Mesenchymal stem cell (in vitro differentiated cells and primary cell): ENCODE data around the gene PCNX2.

ENCODE experiments used
- DNase-seq: peaks from one replicate; pipeline ENCODE4 v3.0.0-alpha.2; 2013
- H2AFZ ChIP-seq: one replicate; pipeline ENCODE4 v1.6.1; 2013; ENCODE audit warnings: low read depth, mild to moderate bottlenecking, control low read depth, inconsistent platforms, low read length, moderate library complexity
- H2AK5ac ChIP-seq: 2 replicates; pipeline ENCODE4 v1.6.1; 2013; ENCODE audit warnings: low read length, moderate library complexity, mild to moderate bottlenecking, inconsistent platforms; ENCODE audit not compliant: severe bottlenecking
- H2BK120ac ChIP-seq: one replicate; pipeline ENCODE4 v1.6.1; 2013; ENCODE audit warnings: low read depth, mild to moderate bottlenecking, inconsistent platforms, low read length, moderate library complexity
- H2BK12ac ChIP-seq, 2 experiments: one replicate each; pipeline ENCODE4 v1.6.1; 2013; ENCODE audit warnings: inconsistent platforms in 2 of 2, low read length in 2 of 2, mild to moderate bottlenecking in 2 of 2, moderate library complexity in 2 of 2, control low read depth in 1 of 2
- H2BK15ac ChIP-seq: one replicate; pipeline ENCODE4 v1.6.1; 2013; ENCODE audit warnings: mild to moderate bottlenecking, low read depth, inconsistent platforms; ENCODE audit not compliant: poor library complexity, severe bottlenecking
- H2BK5ac ChIP-seq: 2 replicates; pipeline ENCODE4 v1.6.1; 2013; ENCODE audit warnings: low read depth, mild to moderate bottlenecking, low read length, control low read depth, inconsistent platforms; ENCODE audit not compliant: poor library complexity, severe bottlenecking
- H3K14ac ChIP-seq, 2 experiments: one replicate each; pipeline ENCODE4 v1.6.1; 2013; ENCODE audit warnings: inconsistent platforms in 2 of 2, low read length in 2 of 2, control low read depth in 1 of 2, mild to moderate bottlenecking in 1 of 2, moderate library complexity in 1 of 2
- H3K18ac ChIP-seq, 2 experiments: one replicate each; pipeline ENCODE4 v1.6.1; 2013; ENCODE audit warnings: inconsistent platforms in 2 of 2, low read length in 2 of 2, control low read depth in 1 of 2, low read depth in 1 of 2, mild to moderate bottlenecking in 1 of 2
- H3K23ac ChIP-seq, 2 experiments: one replicate each; pipeline ENCODE4 v1.6.1; 2013; ENCODE audit warnings: inconsistent platforms in 2 of 2, low read length in 2 of 2, mild to moderate bottlenecking in 2 of 2, moderate library complexity in 2 of 2, control low read depth in 1 of 2
- H3K27ac ChIP-seq: 2 replicates; pipeline ENCODE4 v1.5.1; 2013; ENCODE audit warnings: mild to moderate bottlenecking, moderate library complexity, low read length, control low read depth, inconsistent platforms; ENCODE audit not compliant: poor library complexity, severe bottlenecking
- H3K27me3 ChIP-seq, 2 experiments: 2 replicates each; pipeline versions ENCODE4 v1.6.1 to v1.7.0; 2013; ENCODE audit warnings: low read length in 2 of 2, mild to moderate bottlenecking in 2 of 2, moderate library complexity in 2 of 2, control low read depth in 1 of 2, inconsistent platforms in 1 of 2; ENCODE audit not compliant: control insufficient read depth in 1 of 2, insufficient read depth in 1 of 2
- H3K36me3 ChIP-seq, 2 experiments: 2 replicates each; pipeline versions ENCODE4 v1.6.1 to v1.7.0; 2013; ENCODE audit warnings: low read length in 2 of 2, control low read depth in 1 of 2, inconsistent platforms in 1 of 2, low read depth in 1 of 2, mild to moderate bottlenecking in 1 of 2; ENCODE audit not compliant: insufficient read depth in 2 of 2, control insufficient read depth in 1 of 2
- H3K4ac ChIP-seq, 2 experiments: one replicate each; pipeline ENCODE4 v1.6.1; 2013; ENCODE audit warnings: inconsistent platforms in 2 of 2, low read length in 2 of 2, mild to moderate bottlenecking in 2 of 2, moderate library complexity in 2 of 2, control low read depth in 1 of 2, low read depth in 1 of 2
- H3K4me1 ChIP-seq: 2 replicates; pipeline ENCODE4 v1.6.1; 2013; ENCODE audit warnings: low read depth, low read length, control low read depth; ENCODE audit not compliant: control insufficient read depth, insufficient read depth
- H3K4me2 ChIP-seq: 2 replicates; pipeline ENCODE4 v1.6.1; 2013; ENCODE audit warnings: low read length, mild to moderate bottlenecking, inconsistent platforms; ENCODE audit not compliant: poor library complexity, severe bottlenecking
- H3K4me3 ChIP-seq, 2 experiments: 2 replicates each; pipeline versions ENCODE4 v1.5.1 to v1.7.0; 2013; ENCODE audit warnings: low read length in 2 of 2, mild to moderate bottlenecking in 2 of 2, control low read depth in 1 of 2, low read depth in 1 of 2; ENCODE audit not compliant: insufficient read depth in 1 of 2
- H3K79me1 ChIP-seq: replicated peaks from 2 replicates; pipeline ENCODE4 v1.6.1; 2013; ENCODE audit warnings: mild to moderate bottlenecking, control low read depth, low read length, inconsistent platforms; ENCODE audit not compliant: poor library complexity, severe bottlenecking
- H3K9ac ChIP-seq: 2 replicates; pipeline ENCODE4 v1.7.0; 2013; ENCODE audit warnings: mild to moderate bottlenecking, low read length, moderate library complexity
- H3K9me3 ChIP-seq: 2 replicates; pipeline ENCODE4 v1.7.0; 2013; ENCODE audit warnings: mild to moderate bottlenecking, low read length; ENCODE audit not compliant: control insufficient read depth
- H4K8ac ChIP-seq: one replicate; pipeline ENCODE4 v1.6.1; 2013; ENCODE audit warnings: inconsistent platforms, mild to moderate bottlenecking, low read length, moderate library complexity
- H4K91ac ChIP-seq: one replicate; pipeline ENCODE4 v1.6.1; 2013; ENCODE audit warnings: mild to moderate bottlenecking, low read length, inconsistent platforms
- WGBS: methylation state at CpG from one replicate; pipeline ENCODE4 v1.1.7; 2013; ENCODE audit warnings: mixed read lengths; 5-methylcytosine and 5-hydroxymethylcytosine counted together

PCNX2 gene

DNA sequence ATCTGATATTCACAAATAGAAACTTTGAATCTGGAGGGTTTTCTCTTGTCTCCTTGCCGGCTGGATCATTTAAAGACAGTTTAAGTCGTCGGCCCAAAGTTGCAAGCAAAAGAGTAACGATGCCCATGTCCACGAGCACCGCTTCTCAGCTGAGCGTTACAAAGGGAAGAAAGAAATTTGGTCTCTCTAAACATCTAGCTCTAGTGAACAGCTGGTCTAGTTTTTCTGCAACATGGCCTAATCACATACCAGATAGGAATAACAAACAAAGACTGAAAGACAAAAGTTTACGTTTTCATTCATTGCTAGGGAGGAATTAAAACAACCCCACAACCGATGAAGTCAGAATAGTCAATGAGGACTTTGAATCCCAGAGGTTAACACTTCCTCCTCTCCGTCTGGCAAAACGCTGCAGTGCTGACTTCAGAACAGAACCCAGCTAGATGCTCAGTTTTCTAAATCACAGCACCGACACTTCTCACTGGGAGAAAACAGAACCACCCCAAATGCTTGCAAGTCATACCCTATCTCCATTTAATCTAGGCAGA lies 275.7 kb downstream of the PCNX2 start:
- peak; percentile 35 for DNase-seq
- no peak overlapping the region for H3K4ac ChIP-seq
- peaks cover 22 to 50% of the 10 kb centered on the region in 2 experiments for H3K36me3 ChIP-seq
- H2BK12ac ChIP-seq = no peak overlapping the region
- H3K9me3 ChIP-seq = no peaks in the 10 kb centered on the region
- no peak overlapping the region for H4K8ac ChIP-seq
- H3K79me1 ChIP-seq = peaks cover 1% of the 10 kb centered on the region
- no peak overlapping the region for H2BK5ac ChIP-seq
- H3K27me3 ChIP-seq = no peaks in the 10 kb centered on the region
- H2AFZ ChIP-seq = no peak overlapping the region
- H3K9ac ChIP-seq = no peak overlapping the region
- H3K4me2 ChIP-seq = no peak overlapping the region
- WGBS = 68% methylated on average over 12 of the region's 12 CpGs
- no peak overlapping the region for H3K27ac ChIP-seq
- no peak overlapping the region for H4K91ac ChIP-seq
- H3K23ac ChIP-seq = no peak overlapping the region
- H3K18ac ChIP-seq = peak overlapping the region in 1 of 2 experiments; percentile 83
- no peak overlapping the region for H3K14ac ChIP-seq
- no peak overlapping the region for H2BK120ac ChIP-seq
- H2AK5ac ChIP-seq = no peak overlapping the region
- no peak overlapping the region for H3K4me3 ChIP-seq
- H3K4me1 ChIP-seq = peaks cover 3% of the 10 kb centered on the region
- H2BK15ac ChIP-seq = no peak overlapping the region

- H4K91ac ChIP-seq = no peak overlapping the region
- H3K14ac ChIP-seq = peak overlapping the region in 1 of 2 experiments; percentile 37
- H3K36me3 ChIP-seq = peaks cover 23 to 50% of the 10 kb centered on the region in 2 experiments
- no peak overlapping the region for H3K23ac ChIP-seq
- no peaks in the 10 kb centered on the region for H3K9me3 ChIP-seq
- H2BK15ac ChIP-seq = no peak overlapping the region
- peaks cover 3% of the 10 kb centered on the region for H3K4me1 ChIP-seq
- H3K27ac ChIP-seq = no peak overlapping the region
- H3K79me1 ChIP-seq = peaks cover 1% of the 10 kb centered on the region
- H2AK5ac ChIP-seq = no peak overlapping the region
- H3K4ac ChIP-seq = no peak overlapping the region
- no peak overlapping the region for H4K8ac ChIP-seq
- no peak overlapping the region for H2BK12ac ChIP-seq
- no peaks in the 10 kb centered on the region for H3K27me3 ChIP-seq
- no peak overlapping the region for H2AFZ ChIP-seq
- no peak overlapping the region for H2BK120ac ChIP-seq
- WGBS = 97% methylated on average over 2 of the region's 3 CpGs
- no peak overlapping the region for H3K4me2 ChIP-seq
- H3K9ac ChIP-seq = no peak overlapping the region
- no peak overlapping the region for H3K18ac ChIP-seq
- DNase-seq = no peak
- no peak overlapping the region for H2BK5ac ChIP-seq
- no peak overlapping the region for H3K4me3 ChIP-seq
Measured at GRCh38 chr1:233019083-233019482, 276.4 kb downstream of the PCNX2 start.

DNA sequence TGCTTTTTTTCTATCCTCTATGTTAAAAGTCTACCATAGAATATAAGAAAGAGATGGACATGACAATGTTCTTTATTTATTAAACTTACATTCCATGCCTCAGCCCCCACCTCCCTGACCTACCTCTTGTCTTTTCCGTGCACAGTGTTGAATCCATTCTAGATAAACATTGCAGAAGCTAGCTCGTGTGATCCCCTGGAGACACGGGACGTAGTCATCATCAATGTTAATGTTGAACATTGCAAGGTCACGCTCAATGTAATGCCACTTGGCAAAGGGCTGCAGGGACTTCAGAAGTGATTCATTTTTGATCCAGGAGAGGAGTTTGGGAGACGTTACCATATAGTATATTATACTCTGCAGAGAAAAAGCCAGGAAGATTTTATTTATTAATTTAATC lies 278.7 kb downstream of the PCNX2 start:
- Histone ChIP-seq H3K79me1 (peaks cover 1% of the 10 kb centered on the region), H2BK15ac (no peak overlapping the region), H3K27ac (no peak overlapping the region), H2AFZ (no peak overlapping the region), H3K9ac (no peak overlapping the region), H3K14ac (no peak overlapping the region), H2AK5ac (no peak overlapping the region), H2BK120ac (no peak overlapping the region), H3K9me3 (no peaks in the 10 kb centered on the region), H3K4ac (no peak overlapping the region), H3K4me3 (no peak overlapping the region), H3K4me2 (no peak overlapping the region), H2BK12ac (no peak overlapping the region), H3K18ac (peak overlapping the region in 1 of 2 experiments; percentile 8), H3K36me3 (peaks cover 31 to 63% of the 10 kb centered on the region in 2 experiments), H3K4me1 (peaks cover 3% of the 10 kb centered on the region), H2BK5ac (no peak overlapping the region), H3K27me3 (no peaks in the 10 kb centered on the region), H3K23ac (no peak overlapping the region), H4K91ac (no peak overlapping the region), H4K8ac (no peak overlapping the region)
- 72% methylated on average over 5 of the region's 6 CpGs for WGBS
- DNase-seq = peak; percentile 57

DNA sequence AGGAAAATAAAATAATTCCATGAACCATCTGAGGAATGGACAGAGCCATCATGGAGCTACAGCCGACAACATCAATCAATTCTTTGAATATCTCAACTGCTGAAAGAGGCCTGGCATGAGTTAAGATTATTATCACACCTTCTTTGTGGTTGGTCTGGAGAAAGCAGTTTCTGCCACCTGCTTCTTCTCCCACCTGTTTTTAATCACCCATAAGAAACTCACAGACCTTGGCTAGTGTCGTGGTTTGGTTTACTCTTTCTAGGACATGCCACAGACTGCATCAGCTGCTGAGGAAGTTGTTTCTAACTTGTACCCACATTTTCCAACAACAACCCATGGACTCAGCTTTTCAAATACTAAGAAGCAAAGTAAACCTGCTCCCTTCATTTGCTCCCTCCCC lies 279.6 kb downstream of the PCNX2 start:
- 91% methylated on average over 2 of the region's 2 CpGs for WGBS
- Histone ChIP-seq H4K91ac (no peak overlapping the region), H3K27me3 (no peaks in the 10 kb centered on the region), H2BK5ac (no peak overlapping the region), H3K79me1 (peaks cover 1% of the 10 kb centered on the region), H2AFZ (no peak overlapping the region), H3K4ac (no peak overlapping the region), H3K23ac (no peak overlapping the region), H3K4me3 (no peak overlapping the region), H2BK15ac (no peak overlapping the region), H3K4me2 (no peak overlapping the region), H3K18ac (no peak overlapping the region), H3K9ac (no peak overlapping the region), H2BK120ac (no peak overlapping the region), H4K8ac (no peak overlapping the region), H3K27ac (no peak overlapping the region), H3K4me1 (peaks cover 3% of the 10 kb centered on the region), H3K9me3 (no peaks in the 10 kb centered on the region), H3K14ac (no peak overlapping the region), H2AK5ac (no peak overlapping the region), H3K36me3 (peaks cover 32 to 69% of the 10 kb centered on the region in 2 experiments), H2BK12ac (no peak overlapping the region)
- no peak for DNase-seq
